DMS53 (cell line): Measurements from ENCODE around the gene MEAF6.
"Not testable (repeated sequence)": the region's sequence is repeated elsewhere in the genome, so short reads cannot be mapped to it uniquely, and the experiment has no call there.

Experiments
- DNase-seq: peaks from one replicate; lab custom pipeline; 2025; lab: John Stamatoyannopoulos, UW

Gene MEAF6

GRCh38 chr1:37532418-37533156 lies 18.0 kb upstream of the MEAF6 start:
- not testable (repeated sequence) for DNase-seq

GRCh38 chr1:37529888-37530287 lies 15.3 kb upstream of the MEAF6 start:
- peak; percentile 7 for DNase-seq

- DNase-seq, result no peak
Observed at GRCh38 chr1:37519613-37520012, 5.0 kb upstream of the MEAF6 start.

- not testable (repeated sequence) for DNase-seq
Observed at GRCh38 chr1:37518929-37519328, 4.4 kb upstream of the MEAF6 start.

GRCh38 chr1:37518241-37518640 lies 3.7 kb upstream of the MEAF6 start:
- DNase-seq, result not testable (repeated sequence)

- DNase-seq, result no peak
Observed at GRCh38 chr1:37517569-37517968, 3.0 kb upstream of the MEAF6 start.

- DNase-seq, result no peak
Observed at GRCh38 chr1:37515185-37516034, 844 bp upstream of the MEAF6 start.

GRCh38 chr1:37513795-37514349 lies 694 bp downstream of the MEAF6 start:
- DNase-seq, result peak; percentile 91

- DNase-seq, result peak; percentile 31
Observed at GRCh38 chr1:37509181-37509580, 5.4 kb downstream of the MEAF6 start.

- DNase-seq, result no peak
Observed at GRCh38 chr1:37506740-37507139, 7.8 kb downstream of the MEAF6 start.

GRCh38 chr1:37502791-37503190 lies 11.8 kb downstream of the MEAF6 start:
- not testable (repeated sequence) for DNase-seq

- no peak for DNase-seq
Observed at GRCh38 chr1:37502104-37502503, 12.5 kb downstream of the MEAF6 start.

GRCh38 chr1:37501661-37502060 lies 12.9 kb downstream of the MEAF6 start:
- DNase-seq, result no peak

GRCh38 chr1:37498872-37499617 lies 15.5 kb downstream of the MEAF6 start:
- peak; percentile 56 for DNase-seq

- DNase-seq, result peak; percentile 95
Observed at GRCh38 chr1:37497832-37498231, 16.7 kb downstream of the MEAF6 start.

- no peak for DNase-seq
Observed at GRCh38 chr1:37495875-37496274, 18.7 kb downstream of the MEAF6 start.

GRCh38 chr1:37493336-37494098 lies 21.0 kb downstream of the MEAF6 start:
- no peak for DNase-seq

- no peak for DNase-seq
Observed at GRCh38 chr1:37487619-37487984, 27.0 kb downstream of the MEAF6 start.

GRCh38 chr1:37486680-37487618 lies 27.6 kb downstream of the MEAF6 start:
- peak; percentile 76 for DNase-seq
